HG03521 (cell line): ENCODE data around the gene HSPBAP1.
A peak's percentile ranks its signal among the peaks of the same experiment; 100 is the strongest.

Source experiments
- ATAC-seq: cut with Tn5 transposase; IDR thresholded peaks from one replicate; pipeline ENCODE4 v1.9.1; 2021; ENCODE audit warnings: mild to moderate bottlenecking, moderate library complexity; ENCODE audit not compliant: unreplicated experiment

HSPBAP1 gene

GRCh38 chr3:122793568-122794416 lies at the start of gene HSPBAP1:
HSPBAP1 (minus strand) TSS chr3:122793831; CDS start chr3:122793680, 151 bp downstream.
- peak; percentile 50 for ATAC-seq

GRCh38 chr3:122835590-122835989 lies 42.0 kb upstream of the HSPBAP1 start:
- no peak for ATAC-seq

GRCh38 chr3:122828281-122828680 lies 34.6 kb upstream of the HSPBAP1 start:
- no peak for ATAC-seq

- ATAC-seq, result no peak
Observed at GRCh38 chr3:122826278-122826677, 32.6 kb upstream of the HSPBAP1 start.

- ATAC-seq, result no peak
Observed at GRCh38 chr3:122825460-122825859, 31.8 kb upstream of the HSPBAP1 start.

- no peak for ATAC-seq
Observed at GRCh38 chr3:122824465-122825381, 31.1 kb upstream of the HSPBAP1 start.

GRCh38 chr3:122816587-122816986 lies 23.0 kb upstream of the HSPBAP1 start:
- no peak for ATAC-seq

GRCh38 chr3:122810734-122811133 lies 17.1 kb upstream of the HSPBAP1 start:
- ATAC-seq, result no peak

- ATAC-seq, result no peak
Observed at GRCh38 chr3:122803977-122804376, 10.3 kb upstream of the HSPBAP1 start.

GRCh38 chr3:122802323-122802722 lies 8.7 kb upstream of the HSPBAP1 start:
- ATAC-seq, result no peak

GRCh38 chr3:122800706-122801237 lies 7.1 kb upstream of the HSPBAP1 start:
- no peak for ATAC-seq

- ATAC-seq, result no peak
Observed at GRCh38 chr3:122800031-122800430, 6.4 kb upstream of the HSPBAP1 start.

GRCh38 chr3:122799322-122799721 lies 5.7 kb upstream of the HSPBAP1 start:
- no peak for ATAC-seq

- no peak for ATAC-seq
Observed at GRCh38 chr3:122797291-122797690, 3.7 kb upstream of the HSPBAP1 start.

GRCh38 chr3:122795674-122796195 lies 2.1 kb upstream of the HSPBAP1 start:
- no peak for ATAC-seq

- peak; percentile 76 for ATAC-seq
Observed at GRCh38 chr3:122794779-122795673, 1.4 kb upstream of the HSPBAP1 start, which contains the start of gene SLC49A4. SLC49A4 (plus strand) TSS chr3:122795069; CDS start chr3:122795193, 124 bp downstream.

GRCh38 chr3:122794483-122794778 lies 800 bp upstream of the HSPBAP1 start:
- no peak for ATAC-seq

GRCh38 chr3:122789585-122790273 lies 3.9 kb downstream of the HSPBAP1 start:
- ATAC-seq, result no peak

- ATAC-seq, result no peak
Observed at GRCh38 chr3:122787872-122788271, 5.8 kb downstream of the HSPBAP1 start.

- ATAC-seq, result no peak
Observed at GRCh38 chr3:122786066-122786465, 7.6 kb downstream of the HSPBAP1 start.
